GM18867 (cell line): ENCODE results near the gene GPN2.
"Not testable (repeated sequence)": the region's sequence is repeated elsewhere in the genome, so short reads cannot be mapped to it uniquely, and the experiment has no call there.

Source experiments
- ATAC-seq: cut with Tn5 transposase; IDR thresholded peaks from one replicate; pipeline ENCODE4 v1.9.1; 2021; ENCODE audit warnings: mild to moderate bottlenecking, moderate library complexity; ENCODE audit not compliant: unreplicated experiment

Gene GPN2

GRCh38 chr1:26907071-26907917 is 17.2 kb upstream of the GPN2 start:
- ATAC-seq = no peak

DNA sequence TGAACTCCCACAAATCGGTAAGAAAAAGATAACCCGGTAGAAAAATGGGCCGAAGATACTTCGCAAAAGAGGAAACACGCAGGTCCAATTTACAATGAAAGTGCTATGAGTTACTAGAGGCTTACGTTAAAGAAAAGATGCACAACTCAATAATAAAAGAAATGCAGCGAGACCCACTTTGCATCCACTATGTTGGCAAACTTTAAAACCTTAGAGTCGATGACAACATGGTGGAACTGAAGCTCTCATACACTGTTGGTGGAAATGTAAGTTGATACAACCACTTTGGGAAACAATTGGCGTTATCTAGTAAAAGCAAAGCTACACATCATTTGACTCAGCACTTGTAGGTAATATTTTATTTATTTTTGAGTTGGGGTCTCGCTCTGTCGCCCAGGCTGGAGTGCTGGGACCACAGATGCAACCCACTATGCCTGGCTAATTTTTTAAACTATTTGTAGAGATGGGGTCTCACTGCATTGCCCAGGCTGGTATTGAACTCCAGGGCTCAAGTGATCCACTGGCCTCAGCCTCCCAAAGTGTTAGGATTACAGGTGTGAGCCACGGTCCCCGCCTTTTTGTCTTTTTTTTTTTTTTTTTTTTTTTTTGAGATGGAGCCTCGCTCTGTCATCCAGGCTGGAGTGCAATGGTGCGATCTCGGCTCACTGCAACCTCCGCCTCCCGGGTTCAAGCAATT is 10.9 kb upstream of the GPN2 start:
- ATAC-seq = no peak

DNA sequence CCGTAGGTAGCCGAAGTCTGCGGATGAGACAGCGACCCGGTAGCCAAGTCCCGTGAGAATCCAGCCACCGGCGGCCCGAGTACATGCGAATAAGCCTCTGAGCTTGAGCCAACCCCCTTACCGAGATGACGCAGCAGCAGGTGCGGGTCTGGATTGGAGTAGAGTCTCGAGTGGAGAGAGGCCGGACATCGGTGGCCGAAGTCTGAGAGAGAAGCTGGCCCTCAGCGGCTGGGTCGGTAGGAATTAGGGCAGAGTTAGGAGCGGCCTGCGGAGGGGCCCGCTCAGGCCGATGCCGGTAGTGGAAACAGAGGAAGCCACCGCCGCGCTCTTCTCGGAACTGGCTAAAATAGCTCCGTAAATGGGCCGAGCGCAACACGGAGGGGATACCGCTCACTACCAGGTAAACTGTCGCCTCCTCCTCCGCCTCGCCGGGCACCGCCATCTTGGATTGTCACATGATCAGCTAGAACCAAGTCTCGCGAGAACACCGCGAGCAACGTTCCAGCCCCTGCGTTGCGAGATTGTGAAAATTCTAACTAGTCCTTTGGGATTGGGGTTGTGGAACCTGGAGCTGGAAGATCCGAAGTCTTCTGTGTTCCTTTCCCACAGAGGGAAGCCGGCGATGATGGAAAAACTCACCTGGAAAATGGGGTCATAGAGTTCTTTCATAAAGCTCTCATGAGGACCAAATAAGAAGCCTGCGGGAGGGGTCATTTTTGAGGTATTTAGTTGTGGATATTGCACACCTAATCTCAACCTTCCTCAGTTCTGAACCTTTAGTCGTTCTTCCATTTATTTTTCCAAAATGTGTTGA is 10.1 kb upstream of the GPN2 start, which contains the start of gene GPATCH3:
Gene GPATCH3 (minus strand): TSS at position 467 of the 814 bp plus-strand sequence. CDS start 25 bp downstream, at position 442.
- peak; percentile 81 for ATAC-seq

DNA sequence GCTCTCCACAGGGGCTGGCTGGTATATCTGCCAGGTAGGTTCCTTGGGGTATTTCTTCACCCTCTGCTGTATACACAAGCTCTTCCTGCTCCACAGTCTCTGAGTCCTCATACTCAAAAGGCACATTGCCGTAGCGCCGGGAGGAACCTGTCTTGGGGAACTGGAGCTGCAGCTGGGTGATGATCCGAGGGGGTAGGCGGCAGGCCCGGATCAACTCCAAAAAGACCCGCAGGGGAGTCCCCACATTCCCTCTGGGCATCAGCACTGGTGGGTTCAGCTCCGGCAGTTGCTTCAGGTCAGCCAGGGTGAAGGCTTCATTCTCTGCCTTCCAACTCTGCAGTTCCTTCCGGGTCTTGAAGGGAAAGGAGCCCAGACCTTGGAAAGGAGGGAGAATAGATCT is 7.3 kb upstream of the GPN2 start:
- ATAC-seq = no peak

GRCh38 chr1:26894263-26894662 is 4.2 kb upstream of the GPN2 start:
- ATAC-seq = no peak

DNA sequence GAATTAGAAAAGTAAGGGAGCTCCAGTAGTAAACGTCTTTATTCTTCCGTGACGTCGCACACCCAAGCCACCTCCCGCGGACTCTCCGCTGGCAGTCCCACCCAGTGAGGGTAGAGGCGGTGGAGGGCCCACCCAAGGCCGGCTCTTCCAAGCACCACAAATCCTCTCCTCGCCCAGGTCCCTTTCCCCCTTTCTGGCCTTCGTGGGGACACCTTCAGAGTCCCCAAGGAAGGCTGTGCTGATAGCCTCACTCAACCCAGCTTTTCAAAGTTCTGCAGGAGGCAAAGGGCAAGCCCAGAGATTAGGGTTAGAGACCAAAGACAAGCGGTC is 349 bp upstream of the GPN2 start:
- peak; percentile 15 for ATAC-seq

DNA sequence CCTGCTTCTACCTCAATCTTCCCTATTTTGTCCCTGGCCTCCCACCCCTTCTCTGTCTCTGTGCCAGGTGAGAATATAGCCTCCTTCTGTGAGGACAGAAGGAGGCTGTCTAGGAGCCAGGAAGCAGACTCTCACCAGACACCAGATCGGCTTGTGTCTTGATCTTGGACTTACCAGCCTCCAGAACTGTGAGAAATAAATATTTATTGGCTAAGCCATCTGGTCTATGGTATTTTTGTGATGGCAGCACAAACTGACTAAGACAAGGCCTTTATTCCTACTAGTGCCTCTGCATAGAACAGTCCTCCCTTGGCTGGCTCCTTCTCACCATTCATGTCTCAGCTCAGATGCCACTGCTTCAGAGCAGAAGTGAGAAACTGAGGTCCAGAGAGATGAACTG is 1.9 kb downstream of the GPN2 start:
- no peak for ATAC-seq

DNA sequence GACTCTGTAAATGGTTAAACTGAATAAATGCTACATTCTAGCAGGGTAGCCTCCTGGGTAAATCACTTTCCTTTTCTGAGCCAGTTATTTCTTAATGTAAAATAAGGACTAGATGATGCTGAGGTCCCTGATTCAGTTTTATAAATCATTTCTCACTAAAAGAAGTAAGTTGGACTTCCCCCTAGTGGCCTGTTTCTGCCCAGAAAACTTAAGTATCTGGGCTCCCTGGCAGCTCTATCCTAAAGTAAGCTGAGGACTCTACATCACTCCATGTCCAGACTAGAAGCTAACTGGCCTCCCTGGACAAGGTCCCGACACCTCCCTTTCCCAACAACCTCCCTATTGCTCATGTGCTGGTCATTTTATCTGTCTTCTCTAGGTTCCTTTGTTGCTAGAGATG is 3.0 kb downstream of the GPN2 start:
- no peak for ATAC-seq

GRCh38 chr1:26882696-26883463 is 7.2 kb downstream of the GPN2 start:
- ATAC-seq = no peak

GRCh38 chr1:26881611-26882010 is 8.5 kb downstream of the GPN2 start:
- ATAC-seq = not testable (repeated sequence)

- ATAC-seq = no peak
These were observed 10.3 kb downstream of the GPN2 start for GRCh38 chr1:26879793-26880192.

GRCh38 chr1:26877326-26877725 is 12.8 kb downstream of the GPN2 start:
- no peak for ATAC-seq

DNA sequence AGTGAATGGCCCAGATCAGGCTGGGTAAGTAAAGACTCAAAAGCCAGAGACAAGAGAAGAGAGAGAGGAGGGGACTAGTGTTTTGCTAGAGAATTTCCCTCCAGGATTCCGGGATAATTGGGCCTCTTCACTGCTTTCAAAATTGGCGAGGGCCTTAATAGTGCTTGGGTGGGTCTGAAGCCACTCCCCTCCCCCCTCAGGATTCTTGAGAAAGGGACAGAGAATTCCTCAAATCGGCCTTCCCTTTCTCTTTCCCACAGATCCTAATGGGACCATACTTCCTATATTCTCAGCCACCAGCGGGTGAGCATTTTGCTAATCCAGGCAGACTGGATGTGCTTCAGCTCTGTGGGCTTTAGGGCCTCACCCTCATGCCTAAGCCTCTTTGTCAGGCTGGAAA is 15.2 kb downstream of the GPN2 start:
- ATAC-seq = no peak

DNA sequence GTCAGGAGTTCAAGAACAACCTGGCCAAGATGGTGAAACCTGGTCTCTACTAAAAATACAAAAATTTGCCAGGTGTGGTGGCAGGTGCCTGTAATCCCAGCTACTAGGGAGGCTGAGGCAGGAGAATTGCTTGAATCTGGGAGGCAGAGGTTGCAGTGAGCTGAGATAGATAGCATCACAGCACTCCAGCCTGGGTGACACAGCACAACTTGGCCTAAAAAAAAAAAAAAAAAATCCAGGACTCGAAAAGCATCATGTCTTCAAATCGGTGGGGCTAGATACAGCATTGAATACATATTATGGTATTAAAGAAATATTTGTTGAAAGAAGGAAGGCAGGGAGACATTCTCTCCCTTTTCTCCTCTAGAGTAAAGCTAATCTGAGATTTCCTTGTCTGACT is 17.0 kb downstream of the GPN2 start:
- not testable (repeated sequence) for ATAC-seq

DNA sequence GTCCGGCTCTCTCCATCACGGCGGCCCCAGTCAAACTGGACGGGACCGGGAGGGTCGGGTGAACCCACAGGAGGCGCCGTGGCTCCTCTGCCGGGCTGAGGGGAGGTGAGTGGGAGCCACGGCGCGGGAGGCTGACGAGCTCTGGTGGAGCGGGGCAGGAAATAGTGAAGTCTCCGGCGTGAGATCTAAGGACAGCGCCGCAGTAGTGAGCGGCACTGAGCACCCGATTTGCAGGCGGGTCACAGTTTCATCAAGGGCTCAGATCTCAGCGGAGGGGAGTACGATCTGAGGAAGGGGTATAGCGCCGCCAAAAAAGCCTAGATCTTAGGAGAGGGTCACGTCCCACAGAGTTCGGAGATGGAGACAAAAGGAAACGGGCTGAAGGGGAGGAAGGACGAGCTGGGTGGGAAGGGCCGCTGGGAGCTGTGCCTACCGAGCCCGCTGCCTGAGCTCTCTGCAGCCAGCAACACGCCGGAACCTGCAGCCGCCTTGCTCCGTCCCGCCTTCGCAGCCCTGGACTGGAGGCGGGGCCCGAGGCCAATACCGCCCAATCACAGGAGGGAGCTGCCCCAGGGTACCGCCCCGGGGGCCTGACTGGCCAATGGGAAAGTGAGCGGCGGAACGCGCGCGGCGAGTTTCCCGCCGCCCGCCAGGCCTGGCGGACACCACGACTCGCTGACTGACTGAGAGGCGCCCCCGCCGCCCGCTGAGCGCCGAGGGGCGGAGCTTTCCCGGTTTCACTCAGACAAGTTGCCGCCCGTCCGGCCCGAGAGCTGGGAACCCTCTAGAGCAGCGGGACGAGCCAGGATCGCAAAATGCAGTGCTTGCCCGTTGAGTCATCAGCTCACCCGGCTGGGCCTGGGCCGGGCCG is 25.2 kb downstream of the GPN2 start:
- peak; percentile 91 for ATAC-seq

GRCh38 chr1:26863685-26864077 is 26.4 kb downstream of the GPN2 start:
- no peak for ATAC-seq

GRCh38 chr1:26862781-26863684 is 27.1 kb downstream of the GPN2 start, which contains the start of gene SFN:
Gene SFN (plus strand): TSS chr1:26863149. CDS start chr1:26863213, 64 bp downstream.
- ATAC-seq = no peak

DNA sequence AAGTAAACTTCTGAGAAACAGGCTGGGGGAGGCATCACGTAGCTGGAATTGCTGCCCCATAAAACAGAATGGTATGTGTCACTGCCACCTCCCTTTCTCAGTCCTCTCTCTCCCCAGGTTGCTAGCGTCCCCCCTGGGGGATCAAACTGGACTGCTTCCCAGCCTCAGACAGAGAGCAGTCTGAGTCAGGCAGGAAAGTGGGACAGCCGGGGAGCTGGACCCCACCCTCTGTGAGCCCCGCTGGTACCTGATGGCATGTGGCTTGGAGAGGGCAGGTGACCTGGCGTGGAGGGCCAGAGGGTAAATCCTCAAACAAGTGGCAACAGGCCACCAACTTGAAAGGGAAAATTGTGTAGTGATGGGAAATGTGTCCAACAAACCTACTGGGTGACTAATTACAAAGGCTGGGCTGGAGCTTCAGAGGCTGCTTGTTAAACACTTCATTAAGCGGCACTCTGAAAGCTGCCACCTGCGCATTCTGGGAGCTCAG is 28.1 kb downstream of the GPN2 start:
- no peak for ATAC-seq
